Loucy (cell line): ENCODE measurements around the gene TANGO6.

Experiments used
- H2AFZ ChIP-seq: fragments of 200-600 bp; sonication (generic); 2 replicates; pipeline ENCODE4 v1.6.0; 2016; ENCODE audit warnings: antibody characterized with exemption, mild to moderate bottlenecking, low read length, moderate library complexity
- H3F3A ChIP-seq: fragments of 200-600 bp; 2 replicates; pipeline ENCODE4 v1.6.0; 2016; ENCODE audit warnings: antibody characterized with exemption, low read depth, mild to moderate bottlenecking
- H3K27me3 ChIP-seq: fragments of 200-600 bp; sonication (generic); 2 replicates; pipeline ENCODE4 v1.6.1; 2014; ENCODE audit warnings: low read length, mild to moderate bottlenecking; ENCODE audit not compliant: insufficient read depth, poor library complexity, severe bottlenecking
- H3K36me3 ChIP-seq: fragments of 200-600 bp; sonication (generic); 2 replicates; pipeline ENCODE4 v1.6.1; 2016; ENCODE audit warnings: low read length; ENCODE audit not compliant: insufficient read depth
- H3K4me1 ChIP-seq: fragments of 200-600 bp; sonication (generic); 2 replicates; pipeline ENCODE4 v1.5.1; 2014; ENCODE audit warnings: low read length, mild to moderate bottlenecking; ENCODE audit not compliant: insufficient read depth, poor library complexity, severe bottlenecking
- H3K4me2 ChIP-seq: fragments of 200-600 bp; sonication (generic); 2 replicates; pipeline ENCODE4 v1.6.0; 2014; ENCODE audit warnings: antibody characterized with exemption, low read length, low read depth, mild to moderate bottlenecking; ENCODE audit not compliant: poor library complexity, severe bottlenecking
- H3K4me3 ChIP-seq: fragments of 200-600 bp; sonication (generic); 2 replicates; pipeline ENCODE4 v1.5.1; 2014; ENCODE audit warnings: low read length, mild to moderate bottlenecking, mixed read lengths; ENCODE audit not compliant: poor library complexity, severe bottlenecking
- H3K79me2 ChIP-seq: fragments of 200-600 bp; sonication (generic); 2 replicates; pipeline ENCODE4 v1.6.1; 2014; ENCODE audit warnings: low read length; ENCODE audit not compliant: insufficient read depth
- H3K9ac ChIP-seq: fragments of 200-600 bp; sonication (generic); 2 replicates; pipeline ENCODE4 v1.6.0; 2014; ENCODE audit warnings: mild to moderate bottlenecking, low read depth, low read length, moderate library complexity; ENCODE audit not compliant: poor library complexity, severe bottlenecking
- H3K9me2 ChIP-seq: fragments of 200-600 bp; sonication (generic); replicated peaks from 2 replicates; pipeline ENCODE4 v1.6.1; 2016; ENCODE audit warnings: low read depth, low read length, mixed read lengths
- H3K9me3 ChIP-seq: fragments of 200-600 bp; sonication (generic); 2 replicates; pipeline ENCODE4 v1.6.1; 2014; ENCODE audit warnings: mild to moderate bottlenecking, antibody characterized with exemption, low read length, low read depth; ENCODE audit not compliant: insufficient read depth
- H4K20me1 ChIP-seq: fragments of 200-600 bp; sonication (generic); 2 replicates; pipeline ENCODE4 v1.6.0; 2014; ENCODE audit warnings: antibody characterized with exemption, low read length, mild to moderate bottlenecking; ENCODE audit not compliant: insufficient read depth, poor library complexity, severe bottlenecking
- EZH2phosphoT487 ChIP-seq: fragments of 200-600 bp; IDR thresholded peaks from 2 replicates; pipeline ENCODE4 v1.6.1; 2018; ENCODE audit warnings: antibody characterized with exemption, mild to moderate bottlenecking, moderate library complexity, borderline replicate concordance
- TF ChIP-seq, protein P1 (sequence below): fragments of 200-600 bp; sonication (generic); conservative IDR thresholded peaks from 2 replicates; pipeline ENCODE4 v1.5.1; 2014; ENCODE audit warnings: mild to moderate bottlenecking, antibody characterized with exemption, low read length

Gene TANGO6

GRCh38 chr16:69100071-69100691, 256.9 kb downstream of the TANGO6 start:
- TF ChIP-seq, protein P1, sequence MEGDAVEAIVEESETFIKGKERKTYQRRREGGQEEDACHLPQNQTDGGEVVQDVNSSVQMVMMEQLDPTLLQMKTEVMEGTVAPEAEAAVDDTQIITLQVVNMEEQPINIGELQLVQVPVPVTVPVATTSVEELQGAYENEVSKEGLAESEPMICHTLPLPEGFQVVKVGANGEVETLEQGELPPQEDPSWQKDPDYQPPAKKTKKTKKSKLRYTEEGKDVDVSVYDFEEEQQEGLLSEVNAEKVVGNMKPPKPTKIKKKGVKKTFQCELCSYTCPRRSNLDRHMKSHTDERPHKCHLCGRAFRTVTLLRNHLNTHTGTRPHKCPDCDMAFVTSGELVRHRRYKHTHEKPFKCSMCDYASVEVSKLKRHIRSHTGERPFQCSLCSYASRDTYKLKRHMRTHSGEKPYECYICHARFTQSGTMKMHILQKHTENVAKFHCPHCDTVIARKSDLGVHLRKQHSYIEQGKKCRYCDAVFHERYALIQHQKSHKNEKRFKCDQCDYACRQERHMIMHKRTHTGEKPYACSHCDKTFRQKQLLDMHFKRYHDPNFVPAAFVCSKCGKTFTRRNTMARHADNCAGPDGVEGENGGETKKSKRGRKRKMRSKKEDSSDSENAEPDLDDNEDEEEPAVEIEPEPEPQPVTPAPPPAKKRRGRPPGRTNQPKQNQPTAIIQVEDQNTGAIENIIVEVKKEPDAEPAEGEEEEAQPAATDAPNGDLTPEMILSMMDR = no peak
- no peak for TF ChIP-seq EZH2phosphoT487
- Histone ChIP-seq H3K9me2 (no peaks in the 10 kb centered on the region), H3F3A (no peaks in the 10 kb centered on the region), H4K20me1 (no peaks in the 10 kb centered on the region), H3K4me3 (no peak overlapping the region), H3K9me3 (no peaks in the 10 kb centered on the region), H3K9ac (no peak overlapping the region), H3K4me2 (no peak overlapping the region), H3K36me3 (no peaks in the 10 kb centered on the region), H3K27me3 (no peaks in the 10 kb centered on the region), H3K4me1 (no peaks in the 10 kb centered on the region), H2AFZ (no peak overlapping the region), H3K79me2 (no peaks in the 10 kb centered on the region)

GRCh38 chr16:69105501-69106361, 262.4 kb downstream of the TANGO6 start, which contains the start of gene HAS3:
TSS of gene HAS3 (plus strand) at chr16:69105653. CDS start at chr16:69109396, 3,743 bp downstream.
- Histone ChIP-seq H3K4me3 (peak within 1 kb of the TSS; percentile 75), H3K79me2 (no peaks in the 10 kb centered on the region), H3K4me1 (peaks cover 10% of the 10 kb centered on the region), H3K9ac (peak within 1 kb of the TSS; percentile 56), H3F3A (no peaks in the 10 kb centered on the region), H2AFZ (peak within 1 kb of the TSS; percentile 59), H3K27me3 (no peaks in the 10 kb centered on the region), H3K4me2 (peak within 1 kb of the TSS; percentile 89), H3K9me3 (no peaks in the 10 kb centered on the region), H4K20me1 (no peaks in the 10 kb centered on the region), H3K9me2 (no peaks in the 10 kb centered on the region), H3K36me3 (peaks cover 4% of the 10 kb centered on the region; the same call in 1 of the 2 replicates)
- TF ChIP-seq EZH2phosphoT487 = no peak
- TF ChIP-seq, protein P1 = peak; percentile 53

- peak overlapping the region; percentile 57 for H3K4me3 ChIP-seq
- no peaks in the 10 kb centered on the region for H3F3A ChIP-seq
- H3K4me2 ChIP-seq = peak overlapping the region; percentile 68
- H3K36me3 ChIP-seq = peaks cover 5% of the 10 kb centered on the region; the same call in 1 of the 2 replicates
- H3K4me1 ChIP-seq = peaks cover 10% of the 10 kb centered on the region
- H2AFZ ChIP-seq = no peak overlapping the region
- no peaks in the 10 kb centered on the region for H4K20me1 ChIP-seq
- H3K79me2 ChIP-seq = no peaks in the 10 kb centered on the region
- H3K9me2 ChIP-seq = no peaks in the 10 kb centered on the region
- no peaks in the 10 kb centered on the region for H3K27me3 ChIP-seq
- no peak overlapping the region for H3K9ac ChIP-seq
- TF ChIP-seq, protein P1 = no peak
- no peak for TF ChIP-seq EZH2phosphoT487
- no peaks in the 10 kb centered on the region for H3K9me3 ChIP-seq
Measured at GRCh38 chr16:69106491-69107315, 263.4 kb downstream of the TANGO6 start.
